HepG2 (cell line): ENCODE measurements around the gene RFTN1. TPM values are rescaled to one million over a fixed set of nuclear protein-coding genes. Genes with fewer than 3 reads are reported as not detected.

ENCODE experiments used
- ATAC-seq: fragments of 200-7000 bp; cut with Tn5 transposase; 3 replicates; pipeline ENCODE4 v1.9.1; 2020; ENCODE audit warnings: mild to moderate bottlenecking, moderate library complexity
- BruUV-seq: library from RNA; stranded (reverse); fragments of 400-500 nt; replicated peaks from 2 replicates; lab custom pipeline; 2021; lab: Mats Ljungman, UMichigan
- CTCF ChIA-PET: fragments of 300-600 bp; formaldehyde crosslinking; extraction: SDS; loops from one replicate; lab custom pipeline; 2021; ENCODE audit warnings: low total read pairs, inconsistent platforms, low intra/inter-chr PET ratio; lab: Yijun Ruan, JAX
- POLR2A ChIA-PET: fragments of 350-600 bp; sonication (Branson Sonifier 250); formaldehyde crosslinking; loops from one replicate; lab custom pipeline; 2020; ENCODE audit warnings: antibody characterized with exemption, inconsistent platforms; lab: Yijun Ruan, JAX
- DNase-seq: peaks from one replicate; pipeline ENCODE4 v3.0.0-alpha.2; 2015; ENCODE audit warnings: low spot score
- FAIRE-seq: peaks from 3 replicates; lab custom pipeline; 2011; peaks lifted over from hg19 to GRCh38; lab: Jason Lieb, UNC
- H2AFZ ChIP-seq: one replicate; pipeline ENCODE4 v1.6.1; 2011; ENCODE audit warnings: low read length, inconsistent platforms
- H3K27ac ChIP-seq: fragments of 300-600 bp; 3 replicates; pipeline ENCODE4 v1.8.0; 2011; ENCODE audit warnings: mixed run types, mild to moderate bottlenecking, mixed read lengths, low read length, inconsistent platforms; ENCODE audit not compliant: insufficient read depth; ENCODE audit errors: extremely low read length
- H3K27me3 ChIP-seq, 2 experiments: fragments of 200-600 bp in 1 of 2; 2 replicates in 1 of 2; 3 replicates in 1 of 2; pipeline versions ENCODE4 v1.6.0 to v1.8.0; 2011; ENCODE audit warnings: low read length in 2 of 2, mild to moderate bottlenecking in 2 of 2, moderate library complexity in 2 of 2, inconsistent platforms in 1 of 2; ENCODE audit not compliant: insufficient read depth in 2 of 2, control insufficient read depth in 1 of 2
- H3K36me3 ChIP-seq, 2 experiments: fragments of 200-600 bp in 1 of 2; replicated peaks in 1 of 2; 2 replicates in 1 of 2; 3 replicates in 1 of 2; pipeline versions ENCODE4 v1.5.1 to v1.8.0; 2011; ENCODE audit warnings: low read length in 2 of 2, inconsistent platforms in 1 of 2; ENCODE audit not compliant: insufficient read depth in 2 of 2, control insufficient read depth in 1 of 2
- H3K4me1 ChIP-seq: 2 replicates; pipeline ENCODE4 v1.5.1; 2012; ENCODE audit warnings: low read length, inconsistent platforms; ENCODE audit not compliant: insufficient read depth
- H3K4me2 ChIP-seq: 2 replicates; pipeline ENCODE4 v1.6.0; 2011; ENCODE audit warnings: low read depth, low read length, inconsistent platforms
- H3K4me3 ChIP-seq, 3 experiments: fragments of 200-600 bp in 1 of 3; sonication (generic), shearing (Covaris generic) in 1 of 3; replicated peaks in 1 of 3; 2 replicates each; pipeline ENCODE4 v1.5.1; 2011 to 2016; ENCODE audit warnings: low read length in 3 of 3, inconsistent platforms in 2 of 3, low read depth in 2 of 3, mild to moderate bottlenecking in 2 of 3, control low read depth in 1 of 3, mixed read lengths in 1 of 3; ENCODE audit not compliant: insufficient read depth in 1 of 3
- H3K79me2 ChIP-seq: one replicate; pipeline ENCODE4 v1.6.1; 2011; ENCODE audit warnings: low read length, inconsistent platforms; ENCODE audit not compliant: insufficient read depth
- H3K9ac ChIP-seq: 2 replicates; pipeline ENCODE4 v1.6.0; 2011; ENCODE audit warnings: mild to moderate bottlenecking, low read depth, low read length, inconsistent platforms; ENCODE audit not compliant: insufficient read depth
- H3K9me3 ChIP-seq: 2 replicates; pipeline ENCODE4 v1.5.1; 2012; ENCODE audit warnings: mild to moderate bottlenecking, low read length
- H4K20me1 ChIP-seq: 2 replicates; pipeline ENCODE4 v1.6.0; 2011; ENCODE audit warnings: inconsistent platforms, mild to moderate bottlenecking, low read length, moderate library complexity; ENCODE audit not compliant: insufficient read depth
- BCL6 ChIP-seq: IDR thresholded peaks from 2 replicates; pipeline ENCODE4 v1.6.1; 2016; ENCODE audit warnings: missing genetic modification reagents, missing compliant biosample characterization
- CERS6 ChIP-seq: sonication (generic); formaldehyde crosslinking; IDR thresholded peaks from 2 replicates; pipeline ENCODE4 v1.5.0; 2020; ENCODE audit warnings: missing genetic modification reagents
- CREB1 ChIP-seq, 2 experiments: fragments of 450-650 bp in 1 of 2; IDR thresholded peaks; 2 replicates each; pipeline ENCODE4 v1.6.1; 2016 to 2017; ENCODE audit warnings: control low read depth in 1 of 2, mild to moderate bottlenecking in 1 of 2, missing compliant biosample characterization in 1 of 2, missing genetic modification characterization in 1 of 2
- CTCF ChIP-seq: sonication (generic); formaldehyde crosslinking; IDR thresholded peaks from 2 replicates; pipeline ENCODE4 v1.5.0; 2020; ENCODE audit warnings: mild to moderate bottlenecking, missing genetic modification reagents, moderate library complexity
- FOSL2 ChIP-seq: sonication (generic); formaldehyde crosslinking; IDR thresholded peaks from 2 replicates; pipeline ENCODE4 v1.4.0; 2020; ENCODE audit warnings: missing genetic modification reagents
- FOXA1 ChIP-seq, 2 experiments: fragments of 450-650 bp in 1 of 2; sonication (generic) in 1 of 2; formaldehyde crosslinking in 1 of 2; IDR thresholded peaks; 2 replicates each; pipeline versions ENCODE4 v1.4.0 to v1.6.1; 2016 to 2020; ENCODE audit warnings: missing genetic modification reagents in 1 of 2
- IKZF1 ChIP-seq: fragments of 450-650 bp; IDR thresholded peaks from 2 replicates; pipeline ENCODE4 v1.7.1; 2016
- KAT2B ChIP-seq: fragments of 150-350 bp; IDR thresholded peaks from 2 replicates; pipeline ENCODE4 v1.6.1; 2014; ENCODE audit warnings: low read depth, low read length, borderline replicate concordance
- KDM2A ChIP-seq: sonication (generic); formaldehyde crosslinking; IDR thresholded peaks from 2 replicates; pipeline ENCODE4 v1.4.0; 2020; ENCODE audit warnings: low read depth, missing genetic modification reagents, borderline replicate concordance
- MAF1 ChIP-seq: sonication (generic); formaldehyde crosslinking; IDR thresholded peaks from 2 replicates; pipeline ENCODE4 v1.5.0; 2020; ENCODE audit warnings: missing genetic modification reagents, borderline replicate concordance
- NBN ChIP-seq: fragments of 450-650 bp; conservative IDR thresholded peaks from 2 replicates; pipeline ENCODE4 v1.6.1; 2017
- NR2F1 ChIP-seq, 2 experiments: fragments of 450-650 bp in 1 of 2; formaldehyde crosslinking in 1 of 2; IDR thresholded peaks; 2 replicates each; pipeline versions ENCODE4 v1.5.0 to v1.6.1; 2016 to 2020; ENCODE audit warnings: mild to moderate bottlenecking in 1 of 2, missing compliant biosample characterization in 1 of 2, missing genetic modification reagents in 1 of 2, moderate library complexity in 1 of 2
- PRDM15 ChIP-seq: sonication (generic); formaldehyde crosslinking; IDR thresholded peaks from 2 replicates; pipeline ENCODE4 v1.4.0; 2020; ENCODE audit warnings: missing genetic modification reagents
- ZMYM2 ChIP-seq: sonication (generic); formaldehyde crosslinking; IDR thresholded peaks from 2 replicates; pipeline ENCODE4 v1.8.0; 2022; ENCODE audit warnings: mild to moderate bottlenecking, missing genetic modification reagents
- ZNF256 ChIP-seq: sonication (generic); formaldehyde crosslinking; conservative IDR thresholded peaks from 2 replicates; pipeline ENCODE4 v1.4.0; 2020; ENCODE audit warnings: missing genetic modification reagents
- ZNF678 ChIP-seq: sonication (generic); formaldehyde crosslinking; IDR thresholded peaks from 2 replicates; pipeline ENCODE4 v1.4.0; 2020; ENCODE audit warnings: mild to moderate bottlenecking, missing genetic modification reagents
- ZNF788 ChIP-seq: sonication (generic); formaldehyde crosslinking; IDR thresholded peaks from 2 replicates; pipeline ENCODE4 v1.5.0; 2020; ENCODE audit warnings: mild to moderate bottlenecking, missing genetic modification reagents, borderline replicate concordance
- ZNF83 ChIP-seq: sonication (generic); formaldehyde crosslinking; IDR thresholded peaks from 2 replicates; pipeline ENCODE4 v1.4.0; 2020; ENCODE audit warnings: missing genetic modification reagents, mild to moderate bottlenecking, borderline replicate concordance
- WGBS: methylation state at CpG from one replicate; pipeline ENCODE4 v1.1.6; 2017; ENCODE audit warnings: low lambda C conversion rate; 5-methylcytosine and 5-hydroxymethylcytosine counted together
- in situ Hi-C: cut with HindIII; loops from 2 replicates; pipeline ENCODE4 v1.10.0; 2017; ENCODE audit warnings: low pct_unique_long_range_greater_than_20kb; ENCODE audit not compliant: extremely low pct_ligation_motif_present
- intact Hi-C: fragments of 100-400 bp; cut with micrococcal nuclease; formaldehyde crosslinking; loops from one replicate; pipeline ENCODE4 v1.10.0; 2022; ENCODE audit not compliant: unreplicated experiment
- polyA plus RNA-seq, 8 experiments: library from polyadenylated mRNA; depleted of rRNA in 3 of 8; stranded (reverse) in 7 of 8; unstranded in 1 of 8; fragments of >200 nt; fragmentation: Illumina TruSeq in 4 of 8; extraction: Trizol in 4 of 8; gene quantifications; 2 replicates each; pipeline versions ENCODE4 v1.2.1 to v1.2.3, GENCODE V29; 2011 to 2016; ENCODE audit warnings: low read depth in 4 of 8, missing spikeins in 1 of 8, mixed read lengths in 1 of 8; ENCODE audit not compliant: insufficient read depth in 1 of 8
- total RNA-seq, 5 experiments: library from RNA; depleted of rRNA; stranded (reverse); fragments of >200 nt; fragmentation: Illumina TruSeq; extraction: Trizol; gene quantifications; 2 replicates each; pipeline ENCODE4 v1.2.3, GENCODE V29; 2016; ENCODE audit warnings: low read depth in 1 of 5

Gene RFTN1
- total and polyA plus RNA-seq, 2 of the 13 experiments (the other 11 are each of a cell fraction or from before 2014, with no cell fraction given): not detected

- FAIRE-seq (no peak), ATAC-seq (no peak), DNase-seq (no peak)
- TF ChIP-seq ZNF83: no peak
- no peak for TF ChIP-seq CERS6 (CRISPR knock-in tag)
- TF ChIP-seq KAT2B: no peak
- no peak for TF ChIP-seq FOSL2 (CRISPR knock-in tag)
- no peak for TF ChIP-seq ZNF256
- no peak for TF ChIP-seq ZNF678 (CRISPR knock-in tag)
- TF ChIP-seq BCL6 (CRISPR knock-in tag): no peak
- no peak for TF ChIP-seq FOXA1 (IDR thresholded peaks at IDR 0.05)
- no peak for TF ChIP-seq FOXA1 (CRISPR knock-in tag; IDR thresholded peaks at IDR 0.05)
- no peak for TF ChIP-seq CREB1 (IDR thresholded peaks at IDR 0.05)
- no peak for TF ChIP-seq CREB1 (CRISPR knock-in tag; IDR thresholded peaks at IDR 0.05)
- no peak for TF ChIP-seq IKZF1
- no peak for TF ChIP-seq KDM2A (CRISPR knock-in tag)
- TF ChIP-seq MAF1 (CRISPR knock-in tag): no peak
- no peak for TF ChIP-seq NR2F1 (CRISPR knock-in tag; IDR thresholded peaks at IDR 0.05)
- no peak for TF ChIP-seq CTCF (CRISPR knock-in tag)
- no peak for TF ChIP-seq PRDM15 (CRISPR knock-in tag)
- TF ChIP-seq ZNF788: no peak
- no peak for TF ChIP-seq ZMYM2 (CRISPR knock-in tag)
- no peak for TF ChIP-seq NBN
- Histone ChIP-seq H3K4me2 (no peak overlapping the region), H3K9ac (no peak overlapping the region), H3K4me3 (no peak overlapping the region), H3K27me3 (no peaks in the 10 kb centered on the region; a peak in 1 of 5 replicates), H3K4me1 (no peaks in the 10 kb centered on the region), H3K36me3 (no peaks in the 10 kb centered on the region), H2AFZ (no peak overlapping the region), H4K20me1 (no peaks in the 10 kb centered on the region), H3K79me2 (no peaks in the 10 kb centered on the region), H3K9me3 (no peaks in the 10 kb centered on the region), H3K27ac (no peak overlapping the region)
- BruUV-seq: no TSS peak
- intact Hi-C loops (no loop called here), in situ Hi-C loops (no loop called here)
- ChIA-PET CTCF (no interaction called here), POLR2A (no interaction called here)
- WGBS: 49% methylated on average over 4 of the region's 4 CpGs
Observed at GRCh38 chr3:16439163-16439847, 74.2 kb downstream of the RFTN1 start.
